Activated CD8-positive, alpha-beta T cell treated with anti-CD3 and anti-CD28 coated beads for 36 hours (primary cell): ENCODE results near the gene ZNF664. TPM values are rescaled to one million over a fixed set of nuclear protein-coding genes. Genes with fewer than 3 reads are reported as not detected.

Experiments
- ATAC-seq: fragments of 200-7000 bp; cut with Tn5 transposase; one replicate; pipeline ENCODE4 v1.10.0; 2021; ENCODE audit warnings: mild to moderate bottlenecking, moderate library complexity
- CTCF ChIA-PET: fragments of 350-600 bp; sonication (Branson Sonifier 250); formaldehyde crosslinking; loops from one replicate; lab custom pipeline; 2021; ENCODE audit warnings: antibody characterized with exemption; lab: Charles Lee
- POLR2A ChIA-PET: fragments of 350-600 bp; sonication (Branson Sonifier 250); formaldehyde crosslinking; loops from one replicate; lab custom pipeline; 2021; ENCODE audit warnings: antibody characterized with exemption; lab: Charles Lee
- DNase-seq: peaks from one replicate; pipeline ENCODE4 v3.0.0-alpha.2; 2020
- H3K27ac Mint-ChIP-seq: one replicate; pipeline ENCODE4 v1.8.0; 2021; ENCODE audit warnings: mild to moderate bottlenecking, mixed read lengths
- H3K27me3 Mint-ChIP-seq: one replicate; pipeline ENCODE4 v1.8.0; 2021; ENCODE audit warnings: mixed read lengths
- H3K36me3 Mint-ChIP-seq: one replicate; pipeline ENCODE4 v1.8.0; 2021; ENCODE audit warnings: low read depth, mixed read lengths
- H3K4me1 Mint-ChIP-seq: one replicate; pipeline ENCODE4 v1.8.0; 2021; ENCODE audit warnings: low read depth, mixed read lengths
- H3K4me3 Mint-ChIP-seq: one replicate; pipeline ENCODE4 v1.8.0; 2021; ENCODE audit warnings: mild to moderate bottlenecking, moderate library complexity, mixed read lengths
- H3K9me3 Mint-ChIP-seq: one replicate; pipeline ENCODE4 v1.8.0; 2021; ENCODE audit warnings: mixed read lengths
- intact Hi-C: fragments of 100-400 bp; cut with micrococcal nuclease; formaldehyde crosslinking; loops from one replicate; pipeline ENCODE4 v1.10.0; 2022
- total RNA-seq, 2 experiments: library from RNA; stranded (reverse); gene quantifications; one replicate each; pipeline ENCODE4 v1.2.3, GENCODE V29; 2021
- TF ChIP-seq, protein P1 (sequence below): fragments of 200-600 bp; IDR thresholded peaks from one replicate; pipeline ENCODE4 v1.8.0; 2022; ENCODE audit warnings: antibody characterized with exemption, mild to moderate bottlenecking

Gene ZNF664
- total RNA-seq, 2 experiments from 2014 or later = 52.9 to 53.4 TPM

- H3K36me3 Mint-ChIP-seq = peaks cover 5% of the 10 kb centered on the region
- peak overlapping the region; percentile 61 for H3K4me3 Mint-ChIP-seq
- ChIA-PET POLR2A (interaction anchor here (1.1 to 1.7 kb wide), 2 partner anchors 10 to 30 kb away, joined by 3 to 7 read pairs; no protein-coding TSS in a partner anchor), CTCF (interaction anchor here (1.0 to 2.7 kb wide), 7 partner anchors 8 to 36 kb away, joined by 3 to 17 read pairs (median 4); no protein-coding TSS in a partner anchor)
- DNase-seq (no peak), ATAC-seq (no peak)
- TF ChIP-seq, protein P1, sequence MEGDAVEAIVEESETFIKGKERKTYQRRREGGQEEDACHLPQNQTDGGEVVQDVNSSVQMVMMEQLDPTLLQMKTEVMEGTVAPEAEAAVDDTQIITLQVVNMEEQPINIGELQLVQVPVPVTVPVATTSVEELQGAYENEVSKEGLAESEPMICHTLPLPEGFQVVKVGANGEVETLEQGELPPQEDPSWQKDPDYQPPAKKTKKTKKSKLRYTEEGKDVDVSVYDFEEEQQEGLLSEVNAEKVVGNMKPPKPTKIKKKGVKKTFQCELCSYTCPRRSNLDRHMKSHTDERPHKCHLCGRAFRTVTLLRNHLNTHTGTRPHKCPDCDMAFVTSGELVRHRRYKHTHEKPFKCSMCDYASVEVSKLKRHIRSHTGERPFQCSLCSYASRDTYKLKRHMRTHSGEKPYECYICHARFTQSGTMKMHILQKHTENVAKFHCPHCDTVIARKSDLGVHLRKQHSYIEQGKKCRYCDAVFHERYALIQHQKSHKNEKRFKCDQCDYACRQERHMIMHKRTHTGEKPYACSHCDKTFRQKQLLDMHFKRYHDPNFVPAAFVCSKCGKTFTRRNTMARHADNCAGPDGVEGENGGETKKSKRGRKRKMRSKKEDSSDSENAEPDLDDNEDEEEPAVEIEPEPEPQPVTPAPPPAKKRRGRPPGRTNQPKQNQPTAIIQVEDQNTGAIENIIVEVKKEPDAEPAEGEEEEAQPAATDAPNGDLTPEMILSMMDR = no peak
- peak overlapping the region; percentile 88 for H3K27ac Mint-ChIP-seq
- H3K27me3 Mint-ChIP-seq = peaks cover 3% of the 10 kb centered on the region
- H3K9me3 Mint-ChIP-seq = no peaks in the 10 kb centered on the region
- intact Hi-C loops = no loop called here
- H3K4me1 Mint-ChIP-seq = peaks cover 30% of the 10 kb centered on the region
These were observed 35.9 kb upstream of the ZNF664 start for GRCh38 chr12:123936956-123937706.

DNA sequence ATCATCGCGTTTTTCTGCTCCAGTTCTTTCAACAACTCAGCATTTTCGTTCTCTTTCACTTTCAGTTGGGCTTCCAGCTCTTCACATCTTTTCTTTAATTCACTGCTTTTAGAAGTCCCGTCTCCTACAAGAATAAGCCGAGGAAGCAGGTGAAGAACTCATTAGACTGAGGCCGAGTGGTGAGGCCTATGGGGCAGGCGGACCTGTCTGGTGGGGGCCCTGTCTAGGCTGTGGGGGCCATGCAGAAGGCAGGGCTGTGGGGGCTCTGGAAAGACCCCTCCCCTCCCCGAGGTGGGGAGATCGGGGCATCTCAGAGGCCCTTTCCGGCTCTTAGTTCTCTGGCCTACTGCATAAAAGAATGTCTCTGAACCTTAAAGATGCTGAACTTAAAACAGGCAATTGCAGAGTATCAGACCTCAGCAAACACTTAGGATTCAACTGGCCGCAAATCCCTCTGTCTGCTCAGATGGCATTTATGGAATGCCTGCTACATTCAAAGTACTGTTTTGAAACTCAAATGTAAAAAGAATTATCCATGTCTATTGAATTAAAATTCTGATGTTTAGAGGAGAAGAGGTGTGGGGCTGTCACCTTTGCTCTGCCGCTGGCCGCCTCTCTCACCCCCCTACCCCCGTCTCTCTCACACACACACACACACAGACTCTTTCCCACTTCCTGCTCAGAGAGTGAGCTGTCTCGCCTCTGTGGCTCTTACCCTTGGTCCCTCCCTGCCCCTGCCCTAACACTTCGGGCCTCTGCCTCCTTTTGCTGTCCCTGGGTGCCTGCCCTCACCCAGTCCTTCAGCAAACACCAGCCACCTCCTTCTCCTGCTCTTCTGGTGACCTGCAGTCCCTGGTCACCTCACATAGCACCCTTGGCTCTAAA is 35.1 kb upstream of the ZNF664 start:
- intact Hi-C loops = no loop called here
- peaks cover 25% of the 10 kb centered on the region for H3K4me1 Mint-ChIP-seq
- TF ChIP-seq, protein P1 = no peak
- H3K4me3 Mint-ChIP-seq = peak overlapping the region; percentile 61
- ATAC-seq (peak; percentile 97), DNase-seq (peak; percentile 73)
- CTCF ChIA-PET = interaction anchor here (1.0 to 2.7 kb wide), 11 partner anchors 9 to 36 kb away, joined by 3 to 17 read pairs (median 4); no protein-coding TSS in a partner anchor
- POLR2A ChIA-PET = interaction anchor here (0.6 to 1.7 kb wide), 5 partner anchors 11 to 69 kb away, joined by 3 to 7 read pairs (median 3); no protein-coding TSS in a partner anchor
- H3K9me3 Mint-ChIP-seq = no peaks in the 10 kb centered on the region
- no peaks in the 10 kb centered on the region for H3K27me3 Mint-ChIP-seq
- peak overlapping the region; percentile 88 for H3K27ac Mint-ChIP-seq
- peaks cover 12% of the 10 kb centered on the region for H3K36me3 Mint-ChIP-seq

DNA sequence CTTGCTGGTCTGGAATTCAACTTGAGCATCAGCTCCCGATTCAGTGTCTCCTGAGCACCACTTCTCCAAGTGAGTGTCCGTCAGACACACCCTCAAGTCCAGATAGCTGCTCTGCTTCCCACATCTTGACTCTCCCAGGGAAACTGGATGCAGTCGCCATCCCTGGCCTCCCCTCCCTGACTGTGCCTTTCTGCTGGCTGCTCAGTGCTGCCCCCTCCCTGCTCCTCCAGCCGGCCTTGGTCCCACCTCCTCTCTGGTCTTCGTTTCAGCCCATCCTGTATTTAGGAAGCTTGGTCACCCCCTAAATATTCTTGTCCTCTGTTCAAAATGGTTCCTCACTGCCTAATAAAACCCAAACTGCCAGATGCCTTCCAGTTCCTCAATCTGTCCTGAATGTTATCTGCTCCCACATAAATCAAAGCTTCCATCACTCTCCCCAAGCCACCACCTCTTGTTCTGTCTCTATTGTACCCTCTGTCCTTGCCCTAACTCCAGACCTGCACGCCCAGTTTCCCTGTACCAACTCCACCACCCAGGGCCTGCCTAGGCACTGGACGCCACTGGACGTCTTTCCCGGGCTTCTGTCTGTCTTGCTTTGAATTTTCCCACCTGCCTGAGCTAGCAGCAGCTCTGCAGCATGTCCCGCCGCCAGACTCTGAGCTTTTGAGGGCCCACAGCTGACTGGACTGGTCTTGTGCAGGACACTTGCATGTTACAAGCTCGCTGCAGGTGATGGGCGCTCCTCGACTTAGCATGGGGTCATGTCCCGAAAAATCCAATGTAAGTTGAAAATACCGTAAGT is 34.1 kb upstream of the ZNF664 start:
- Mint-ChIP-seq H3K27me3 (no peaks in the 10 kb centered on the region), H3K4me1 (peaks cover 25% of the 10 kb centered on the region), H3K36me3 (peaks cover 12% of the 10 kb centered on the region), H3K4me3 (peak overlapping the region; percentile 61), H3K9me3 (no peaks in the 10 kb centered on the region), H3K27ac (peak overlapping the region; percentile 88)
- DNase-seq (peak; percentile 37), ATAC-seq (no peak)
- TF ChIP-seq, protein P1 = peak; percentile 37
- intact Hi-C loops = no loop called here
- POLR2A ChIA-PET = interaction anchor here (0.6 to 1.4 kb wide), 4 partner anchors 25 to 227 kb away, joined by 3 read pairs; partner anchors contain the start of gene ATP6V0A2
- CTCF ChIA-PET = interaction anchor here (0.7 to 2.7 kb wide), 12 partner anchors 10 to 60 kb away, joined by 3 to 17 read pairs (median 3); no protein-coding TSS in a partner anchor

DNA sequence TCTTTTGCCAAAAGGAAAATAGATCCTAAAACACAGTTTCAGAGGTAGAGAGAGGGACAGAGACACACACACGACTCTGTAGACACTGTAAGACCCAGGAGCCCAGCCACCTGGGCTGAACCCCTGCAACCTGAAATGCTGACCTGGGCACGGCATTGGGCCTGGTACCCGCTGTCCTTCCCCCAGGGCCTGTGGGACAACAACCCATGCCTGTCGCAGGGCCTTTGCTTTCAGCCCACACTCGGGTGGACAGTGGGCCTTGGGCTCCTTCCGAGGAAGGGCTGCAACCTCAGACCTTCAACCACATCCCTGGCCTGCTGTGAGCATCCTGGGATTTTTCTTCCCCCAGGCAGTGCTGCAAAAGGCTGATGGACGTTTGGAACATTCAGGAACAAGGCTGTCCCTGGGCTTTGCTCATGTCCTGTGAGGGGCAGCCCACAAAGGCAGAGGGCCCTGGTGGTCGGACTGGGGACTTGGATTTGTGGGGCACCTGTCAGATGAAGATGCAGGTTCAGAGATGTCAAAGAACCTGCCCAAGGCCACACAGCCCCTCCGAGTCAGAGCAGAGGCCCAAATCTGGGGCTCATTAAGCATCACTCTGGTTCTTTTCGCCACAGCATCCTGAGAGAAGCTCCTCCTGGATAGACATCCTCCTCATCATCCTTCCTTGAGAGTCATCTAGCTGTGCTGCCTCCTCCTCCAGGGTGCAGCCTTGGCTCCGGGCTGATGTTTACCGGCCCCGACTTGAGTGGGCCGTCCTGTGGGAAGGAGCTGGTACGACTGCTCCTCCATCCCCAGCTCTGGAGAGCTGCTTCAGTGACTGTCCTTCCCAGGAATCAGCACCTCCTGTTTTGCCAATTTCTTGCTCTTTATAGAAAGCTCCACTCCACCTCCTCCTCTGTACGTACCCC is 33.0 kb upstream of the ZNF664 start:
- DNase-seq = no peak
- peaks cover 25% of the 10 kb centered on the region for H3K4me1 Mint-ChIP-seq
- no peaks in the 10 kb centered on the region for H3K9me3 Mint-ChIP-seq
- no peak for ATAC-seq
- no peaks in the 10 kb centered on the region for H3K27me3 Mint-ChIP-seq
- ChIA-PET CTCF (interaction anchor here (0.8 to 2.7 kb wide), 10 partner anchors 11 to 55 kb away, joined by 3 to 17 read pairs (median 3); no protein-coding TSS in a partner anchor), POLR2A (interaction anchor here (1.2 kb wide), 1 partner anchor 25 kb away, joined by 3 read pairs; no protein-coding TSS in a partner anchor)
- intact Hi-C loops = no loop called here
- no peak overlapping the region for H3K4me3 Mint-ChIP-seq
- TF ChIP-seq, protein P1 = no peak
- peaks cover 12% of the 10 kb centered on the region for H3K36me3 Mint-ChIP-seq
- H3K27ac Mint-ChIP-seq = no peak overlapping the region
